Lower leg skin (tissue), 4 donors: ENCODE data around the gene RUNX2. TPM values are rescaled to one million over a fixed set of nuclear protein-coding genes. Genes with fewer than 3 reads are reported as not detected.

Source experiments
- DNase-seq, 2 donors: peaks; one replicate each; pipeline ENCODE4 v3.0.0-alpha.2; 2019; ENCODE audit warnings: low spot score in 2 of 2
- H3K4me3 ChIP-seq: fragments of 200-600 bp; sonication (generic); 2 replicates; pipeline ENCODE4 v1.5.1; 2017; ENCODE audit warnings: mild to moderate bottlenecking, low read depth; ENCODE audit not compliant: poor library complexity, severe bottlenecking
- POLR2A ChIP-seq, 2 donors: fragments of 450-650 bp; IDR thresholded peaks; one replicate each; pipeline ENCODE4 v1.6.1; 2016 to 2017; ENCODE audit warnings: antibody characterized with exemption in 2 of 2, mild to moderate bottlenecking in 1 of 2, moderate library complexity in 1 of 2
- WGBS, 2 donors: methylation state at CpG; one replicate each; pipeline ENCODE4 v1.1.5; 2018; 5-methylcytosine and 5-hydroxymethylcytosine counted together
- intact Hi-C: fragments of 100-400 bp; cut with DNase I; formaldehyde crosslinking; loops from one replicate; pipeline ENCODE4 v1.15.0; 2023; ENCODE audit warnings: low total_unique reads
- total RNA-seq, 4 donors: library from RNA; depleted of rRNA; stranded (reverse); fragments of >200 nt; gene quantifications; one replicate each; pipeline ENCODE4 v1.1.0, GENCODE V29; 2016
- TF ChIP-seq, protein P1 (sequence below), 3 donors: fragments of 450-650 bp; IDR thresholded peaks; one replicate each; pipeline ENCODE4 v1.5.1; 2016; ENCODE audit warnings: antibody characterized with exemption in 3 of 3, mild to moderate bottlenecking in 3 of 3, moderate library complexity in 2 of 3

RUNX2 gene
- total RNA-seq, 4 donors from 2014 or later, result 1.8 to 4.8 (median 3.1) TPM

DNA sequence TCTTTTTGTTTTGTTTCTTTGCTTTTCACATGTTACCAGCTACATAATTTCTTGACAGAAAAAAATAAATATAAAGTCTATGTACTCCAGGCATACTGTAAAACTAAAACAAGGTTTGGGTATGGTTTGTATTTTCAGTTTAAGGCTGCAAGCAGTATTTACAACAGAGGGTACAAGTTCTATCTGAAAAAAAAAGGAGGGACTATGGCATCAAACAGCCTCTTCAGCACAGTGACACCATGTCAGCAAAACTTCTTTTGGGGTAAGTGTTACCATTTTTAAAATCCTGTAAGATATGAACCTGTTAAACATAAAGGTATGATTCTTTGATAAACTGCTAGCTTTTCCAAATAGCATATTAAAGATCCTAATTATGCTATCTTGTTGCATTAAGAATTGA is 393 bp downstream of the RUNX2 start:
- no peak for TF ChIP-seq POLR2A (IDR thresholded peaks at IDR 0.05)
- TF ChIP-seq, protein P1, sequence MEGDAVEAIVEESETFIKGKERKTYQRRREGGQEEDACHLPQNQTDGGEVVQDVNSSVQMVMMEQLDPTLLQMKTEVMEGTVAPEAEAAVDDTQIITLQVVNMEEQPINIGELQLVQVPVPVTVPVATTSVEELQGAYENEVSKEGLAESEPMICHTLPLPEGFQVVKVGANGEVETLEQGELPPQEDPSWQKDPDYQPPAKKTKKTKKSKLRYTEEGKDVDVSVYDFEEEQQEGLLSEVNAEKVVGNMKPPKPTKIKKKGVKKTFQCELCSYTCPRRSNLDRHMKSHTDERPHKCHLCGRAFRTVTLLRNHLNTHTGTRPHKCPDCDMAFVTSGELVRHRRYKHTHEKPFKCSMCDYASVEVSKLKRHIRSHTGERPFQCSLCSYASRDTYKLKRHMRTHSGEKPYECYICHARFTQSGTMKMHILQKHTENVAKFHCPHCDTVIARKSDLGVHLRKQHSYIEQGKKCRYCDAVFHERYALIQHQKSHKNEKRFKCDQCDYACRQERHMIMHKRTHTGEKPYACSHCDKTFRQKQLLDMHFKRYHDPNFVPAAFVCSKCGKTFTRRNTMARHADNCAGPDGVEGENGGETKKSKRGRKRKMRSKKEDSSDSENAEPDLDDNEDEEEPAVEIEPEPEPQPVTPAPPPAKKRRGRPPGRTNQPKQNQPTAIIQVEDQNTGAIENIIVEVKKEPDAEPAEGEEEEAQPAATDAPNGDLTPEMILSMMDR (IDR thresholded peaks at IDR 0.05), result no peak
- DNase-seq, result no peak
- no peak overlapping the region for H3K4me3 ChIP-seq
- intact Hi-C loops, result no loop called here

DNA sequence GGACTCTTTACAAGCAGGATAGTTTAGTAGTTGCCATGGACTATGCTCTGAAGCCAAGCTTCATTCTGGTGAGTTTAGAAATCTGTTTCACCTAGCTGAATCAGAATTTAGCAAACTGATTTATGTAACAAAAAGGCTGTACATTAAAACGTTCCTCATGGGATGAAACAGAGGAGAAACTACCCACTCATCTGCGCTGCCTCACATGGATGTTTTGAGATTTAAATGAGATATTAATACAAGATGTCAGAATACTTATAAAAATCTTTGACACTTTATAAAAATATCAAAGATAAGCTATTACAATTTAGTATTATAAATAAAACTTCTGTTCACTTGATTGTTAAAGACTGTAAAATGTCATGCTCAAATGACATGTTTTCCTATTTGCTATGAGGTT is 16.8 kb downstream of the RUNX2 start:
- TF ChIP-seq, protein P1 (IDR thresholded peaks at IDR 0.05), result no peak
- TF ChIP-seq POLR2A (IDR thresholded peaks at IDR 0.05), result no peak
- WGBS, 2 donors, result 80% methylated on average over 2 of the region's 2 CpGs
- intact Hi-C loops, result no loop called here

DNA sequence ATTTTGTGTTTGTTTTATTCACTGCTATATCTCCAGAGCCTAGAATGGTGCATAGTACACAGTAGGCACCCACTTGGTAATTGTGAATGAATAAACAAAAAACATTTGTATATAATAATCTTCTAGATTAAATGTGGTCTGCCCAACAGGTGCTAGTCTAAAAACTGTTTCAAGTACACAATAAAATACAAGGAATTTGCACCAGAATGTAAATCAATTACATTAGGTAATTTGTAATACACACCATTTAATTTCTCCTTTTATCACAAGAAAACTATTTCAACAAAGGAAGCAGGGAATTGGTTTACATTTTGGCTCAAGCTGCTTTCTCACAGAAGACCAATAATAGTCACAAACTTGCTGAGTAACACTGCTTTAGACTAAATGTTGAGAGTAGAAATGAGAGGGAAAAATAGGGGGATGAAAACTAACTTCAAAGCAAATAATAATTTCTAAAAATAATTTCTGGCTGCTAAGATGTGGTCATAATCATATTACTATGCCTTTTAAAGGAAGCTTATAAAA is 22.1 kb downstream of the RUNX2 start:
- H3K4me3 ChIP-seq, result no peak overlapping the region
- no peak for TF ChIP-seq POLR2A (IDR thresholded peaks at IDR 0.05)
- TF ChIP-seq, protein P1 (IDR thresholded peaks at IDR 0.05), result no peak
- intact Hi-C loops, result no loop called here
- no peak for DNase-seq

More for the DNA sequence above, 16.8 kb downstream of the RUNX2 start:
- no peak overlapping the region for H3K4me3 ChIP-seq
- no peak for DNase-seq

DNA sequence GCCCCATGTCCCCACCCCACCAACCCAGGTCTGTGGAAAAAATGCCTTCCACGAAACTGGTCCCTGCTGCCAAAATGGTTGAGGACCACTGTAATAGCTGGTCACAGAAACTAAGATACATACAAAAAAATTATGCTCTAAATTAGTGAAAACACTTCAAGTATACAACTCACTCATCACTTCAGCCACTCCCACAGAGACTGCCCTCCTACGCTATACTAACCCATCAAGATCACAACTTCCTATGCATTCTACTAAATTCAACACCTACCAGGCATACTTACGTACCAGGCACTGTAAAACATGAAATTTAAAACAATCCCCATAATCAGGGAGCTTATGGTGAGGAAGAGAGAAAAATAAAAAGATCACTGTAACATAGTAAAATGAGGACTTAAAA is 22.9 kb downstream of the RUNX2 start:
- intact Hi-C loops, result no loop called here
- TF ChIP-seq, protein P1 (IDR thresholded peaks at IDR 0.05), result no peak
- no peak for TF ChIP-seq POLR2A (IDR thresholded peaks at IDR 0.05)
- no peak overlapping the region for H3K4me3 ChIP-seq
- DNase-seq, result no peak
- 95 to 100% methylated on average over 3 of the region's 3 CpGs for WGBS, 2 donors

DNA sequence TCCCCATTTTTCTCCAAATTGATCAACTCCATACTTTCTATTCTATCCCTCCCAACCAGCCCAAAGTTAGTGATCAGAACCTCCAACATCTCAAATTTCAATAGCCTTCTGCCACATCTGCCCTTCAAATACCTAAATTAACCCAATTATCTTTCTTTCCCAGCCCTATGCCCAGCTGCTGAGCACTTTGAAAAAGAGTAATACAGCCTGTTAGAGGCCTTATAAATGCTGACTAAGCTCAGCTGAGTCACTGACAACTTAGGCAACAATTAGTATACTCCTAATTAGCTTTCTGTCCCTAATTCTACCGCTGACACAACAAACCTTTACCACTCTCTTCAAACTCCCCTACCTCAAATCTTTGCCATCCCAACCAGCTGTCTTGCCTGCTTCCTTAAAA is 23.5 kb downstream of the RUNX2 start:
- no peak for TF ChIP-seq POLR2A (IDR thresholded peaks at IDR 0.05)
- TF ChIP-seq, protein P1 (IDR thresholded peaks at IDR 0.05), result no peak
- 78 to 92% methylated on average over 1 of the region's 1 CpG for WGBS, 2 donors
- no peak for DNase-seq
- H3K4me3 ChIP-seq, result no peak overlapping the region
- intact Hi-C loops, result no loop called here

DNA sequence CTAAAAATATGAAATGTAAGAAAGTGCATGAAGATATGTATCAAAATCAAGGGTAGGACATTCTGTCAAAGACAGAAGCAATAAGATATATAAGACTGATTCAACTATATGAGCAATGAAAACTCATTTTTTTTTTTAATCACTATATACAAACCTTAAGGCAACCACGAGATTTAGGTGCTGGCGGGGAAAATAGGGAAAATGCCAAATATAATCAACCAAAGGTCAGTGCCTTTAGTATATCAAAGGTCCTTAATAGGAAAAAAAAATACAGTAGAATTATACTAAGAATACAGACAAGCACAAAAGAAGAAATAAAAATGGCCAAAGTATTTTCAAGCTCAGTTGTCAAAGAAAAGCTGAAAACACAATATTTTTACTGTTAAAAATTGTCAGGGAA is 25.5 kb downstream of the RUNX2 start:
- 86 to 90% methylated on average over 2 of the region's 2 CpGs for WGBS, 2 donors
- no peak for DNase-seq
- intact Hi-C loops, result no loop called here
- no peak overlapping the region for H3K4me3 ChIP-seq
- no peak for TF ChIP-seq POLR2A (IDR thresholded peaks at IDR 0.05)
- TF ChIP-seq, protein P1 (IDR thresholded peaks at IDR 0.05), result no peak
